ENCODE measurements around the gene ATP1A1. TPM values are rescaled to one million over a fixed set of nuclear protein-coding genes. Genes with fewer than 3 reads are reported as not detected.

ATP1A1 gene
- total RNA-seq, 1 experiment from 2014 or later, result 239 TPM

- Histone ChIP-seq H4K5ac (ENCODE audit: insufficient read length, low read depth, low read length) (no peak overlapping the region), H3K27ac (ENCODE audit: insufficient read length, low read depth, low read length) (no peak overlapping the region)
- no CpG with 5 or more reads among the region's 3 CpGs for WGBS (ENCODE audit: extremely low coverage, insufficient read length, low lambda C conversion rate)
Observed at GRCh38 chr1:116361648-116362047, 11.4 kb upstream of the ATP1A1 start.

More at GRCh38 chr1:116361648-116362047, 11.4 kb upstream of the ATP1A1 start:
- Histone ChIP-seq H3K27me3 (ENCODE audit: insufficient read depth, low read length) (no peaks in the 10 kb centered on the region), H3K4me1 (ENCODE audit: insufficient read depth, low read length) (no peaks in the 10 kb centered on the region), H3K9me3 (ENCODE audit: control insufficient read depth, low read depth, low read length) (no peaks in the 10 kb centered on the region), H3K18ac (ENCODE audit: insufficient read length, low read depth, low read length) (no peak overlapping the region), H2BK15ac (ENCODE audit: low read depth, low read length) (no peak overlapping the region), H3K14ac (ENCODE audit: insufficient read depth, low read length) (no peak overlapping the region), H3K9ac (ENCODE audit: extremely low read depth, insufficient read length, low read length) (no peak overlapping the region), H4K8ac (replicated peaks; ENCODE audit: insufficient read length, low read depth, low read length) (no peak overlapping the region), H3K79me2 (ENCODE audit: insufficient read depth, low read length) (no peaks in the 10 kb centered on the region), H3K79me1 (ENCODE audit: insufficient read depth, low read depth, low read length, poor library complexity, severe bottlenecking) (no peaks in the 10 kb centered on the region), H4K20me1 (ENCODE audit: control insufficient read depth, insufficient read depth, insufficient read length) (no peaks in the 10 kb centered on the region), H3K4me2 (ENCODE audit: insufficient read depth, insufficient read length, low read length) (no peak overlapping the region), H3T11ph (ENCODE audit: low read length) (no peak overlapping the region), H4K91ac (ENCODE audit: insufficient read length, low read depth, low read length) (no peak overlapping the region), H3K56ac (ENCODE audit: insufficient read length, low read depth, low read length) (no peak overlapping the region), H3K23ac (ENCODE audit: insufficient read length, low read depth, low read length) (no peak overlapping the region), H2BK5ac (ENCODE audit: insufficient read length, low read length) (no peak overlapping the region), H2BK12ac (ENCODE audit: insufficient read length, low read depth, low read length) (no peak overlapping the region), H2BK20ac (ENCODE audit: low read depth, low read length, poor library complexity, severe bottlenecking) (no peak overlapping the region), H3K4ac (ENCODE audit: low read depth, low read length) (no peak overlapping the region), H2AK5ac (ENCODE audit: insufficient read length, low read length) (no peak overlapping the region), H2BK120ac (ENCODE audit: low read depth, low read length, poor library complexity, severe bottlenecking) (no peak overlapping the region), H2AFZ (ENCODE audit: low read length) (no peak overlapping the region), H3K23me2 (ENCODE audit: insufficient read length, low read depth, low read length, poor library complexity, severe bottlenecking) (no peaks in the 10 kb centered on the region)
- no peaks in the 10 kb centered on the region; a peak in 1 of 5 replicates for H3K9me3 Mint-ChIP-seq
- no peak overlapping the region for H3K4me3 Mint-ChIP-seq
- DNase-seq, result no peak
- H3K27ac Mint-ChIP-seq, result no peak overlapping the region
- TF ChIP-seq, protein P1, sequence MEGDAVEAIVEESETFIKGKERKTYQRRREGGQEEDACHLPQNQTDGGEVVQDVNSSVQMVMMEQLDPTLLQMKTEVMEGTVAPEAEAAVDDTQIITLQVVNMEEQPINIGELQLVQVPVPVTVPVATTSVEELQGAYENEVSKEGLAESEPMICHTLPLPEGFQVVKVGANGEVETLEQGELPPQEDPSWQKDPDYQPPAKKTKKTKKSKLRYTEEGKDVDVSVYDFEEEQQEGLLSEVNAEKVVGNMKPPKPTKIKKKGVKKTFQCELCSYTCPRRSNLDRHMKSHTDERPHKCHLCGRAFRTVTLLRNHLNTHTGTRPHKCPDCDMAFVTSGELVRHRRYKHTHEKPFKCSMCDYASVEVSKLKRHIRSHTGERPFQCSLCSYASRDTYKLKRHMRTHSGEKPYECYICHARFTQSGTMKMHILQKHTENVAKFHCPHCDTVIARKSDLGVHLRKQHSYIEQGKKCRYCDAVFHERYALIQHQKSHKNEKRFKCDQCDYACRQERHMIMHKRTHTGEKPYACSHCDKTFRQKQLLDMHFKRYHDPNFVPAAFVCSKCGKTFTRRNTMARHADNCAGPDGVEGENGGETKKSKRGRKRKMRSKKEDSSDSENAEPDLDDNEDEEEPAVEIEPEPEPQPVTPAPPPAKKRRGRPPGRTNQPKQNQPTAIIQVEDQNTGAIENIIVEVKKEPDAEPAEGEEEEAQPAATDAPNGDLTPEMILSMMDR (conservative IDR thresholded peaks at IDR 0.05), result no peak
- peaks cover 7% of the 10 kb centered on the region for H3K27me3 Mint-ChIP-seq (ENCODE audit: low read depth)
- no peaks in the 10 kb centered on the region for H3K36me3 Mint-ChIP-seq (ENCODE audit: insufficient read depth in 1 of 3, low read depth in 3 of 3)
- peaks cover 11 to 12% of the 10 kb centered on the region in 2 experiments for H3K4me1 Mint-ChIP-seq

All from H9 (cell line).